ENCODE data around the gene PHOSPHO2. TPM values are rescaled to one million over a fixed set of nuclear protein-coding genes. Genes with fewer than 3 reads are reported as not detected.
A peak's percentile ranks its signal among the peaks of the same experiment; 100 is the strongest.

PHOSPHO2 gene
- 7.5 and 29.2 TPM in 2 replicates for total RNA-seq (2011; cell fraction: chromatin; rRNA removed; ENCODE audit: low replicate concordance)
- 6.0 and 7.8 TPM in 2 replicates for total RNA-seq (2011; cell fraction: nucleolus; rRNA removed)
- total RNA-seq (2011; cell fraction: nucleoplasm; rRNA removed) = 18.7 and 26.0 TPM in 2 replicates
- total RNA-seq (2014; rRNA removed) = 10.0 and 13.4 TPM in 2 replicates
- total RNA-seq (2014; rRNA removed; fragmentation: Illumina TruSeq; extraction: Trizol) = 12.3 and 12.6 TPM in 2 replicates
- 9.4 and 9.9 TPM in 2 replicates for total RNA-seq (2015; rRNA removed; fragmentation: Illumina TruSeq; extraction: Trizol)
- total RNA-seq (2021) = 10.2 and 11.7 TPM in 2 replicates
- 8.4 and 12.5 TPM in 2 replicates for polyA plus RNA-seq (2011; rRNA removed)
- polyA plus RNA-seq (2011; cell fraction: cytosol; rRNA removed) = 1.9 and 3.1 TPM in 2 replicates
- 7.1 and 8.1 TPM in 2 replicates for polyA plus RNA-seq (2011; cell fraction: nucleus; rRNA removed)
- 9.5 and 11.5 TPM in 2 replicates for polyA plus RNA-seq (2012)
- polyA plus RNA-seq (2014; fragmentation: Illumina TruSeq; extraction: Trizol) = 9.1 and 9.4 TPM in 2 replicates
- 1 to 10 TPM; 7.8 to 8.9 TPM for polyA plus RNA-seq (2014; fragmentation: Nextera tagmentation; extraction: Ambion mirVana)
- 14.0 and 19.1 TPM in 2 replicates for polyA plus RNA-seq (2014; rRNA removed)
- polyA minus RNA-seq (2011; rRNA and poly(A)+ RNA removed) = 6.5 and 9.8 TPM in 2 replicates
- 2.8 and 9.3 TPM in 2 replicates for polyA minus RNA-seq (2011; cell fraction: cytosol; rRNA and poly(A)+ RNA removed)
- 13.3 and 20.1 TPM in 2 replicates for polyA minus RNA-seq (2011; cell fraction: nucleus; rRNA and poly(A)+ RNA removed)
- percentile 93 among the genes with signal in this experiment for Bru-seq, nascent RNA
- BruChase-seq, experiment 1, labeled RNA remaining after a 2-hour chase = percentile 90 among the genes with signal in this experiment
- percentile 81 among the genes with signal in this experiment for BruChase-seq, experiment 2, labeled RNA remaining after a 6-hour chase
- long read RNA-seq, experiment 1, transcript PHOSPHO2-201 (4 exons, 1,125 nt) = minor isoform, 8 of 28 reads
- long read RNA-seq, experiment 1, transcript PHOSPHO2-207 (4 exons, 1,253 nt) = major isoform, 10 of 28 reads
- long read RNA-seq, experiment 1, partial matches to known transcripts = 2 of 28 reads
- long read RNA-seq, experiment 1, other reads (novel, unspliced or antisense) = 8 of 28 reads
- long read RNA-seq, experiment 2, partial matches to known transcripts = 1 of 8 reads
- long read RNA-seq, experiment 2, other reads (novel, unspliced or antisense) = 2 of 8 reads
- long read RNA-seq, experiment 3, transcript PHOSPHO2-207 (4 exons, 1,253 nt) = major isoform, 5 of 10 reads
- long read RNA-seq, experiment 3, partial matches to known transcripts = 0 of 10 reads
- long read RNA-seq, experiment 3, other reads (novel, unspliced or antisense) = 3 of 10 reads

- peak; percentile 98 for ATAC-seq
- Histone ChIP-seq H2AFZ (ENCODE audit: low read depth, low read length) (peak within 1 kb of the TSS; percentile 97), H3K36me3 (ENCODE audit: control insufficient read depth, insufficient read depth, low read length) (peaks cover 27% of the 10 kb centered on the region), H3K79me2 (ENCODE audit: control insufficient read depth, insufficient read depth, low read length) (peaks cover 15% of the 10 kb centered on the region), H3K9me1 (ENCODE audit: control insufficient read depth, insufficient read depth, low read length) (no peaks in the 10 kb centered on the region), H3K9ac (ENCODE audit: insufficient read depth in 1 of 2, low read depth in 2 of 2, low read length in 2 of 2) (peak within 1 kb of the TSS; percentile 88 to 92), H3K4me3 (peak within 1 kb of the TSS; percentile 76), H3K27ac (ENCODE audit: extremely low read depth, low read depth, low read length) (peak within 1 kb of the TSS; percentile 88), H3K27me3 (ENCODE audit: control insufficient read depth in 2 of 2, insufficient read depth in 2 of 2, low read length in 2 of 2) (no peaks in the 10 kb centered on the region), H3K4me1 (replicated peaks in 1 of 2; ENCODE audit: control insufficient read depth in 2 of 2, insufficient read depth in 2 of 2, low read length in 2 of 2) (peaks cover 9 to 14% of the 10 kb centered on the region in 2 experiments), H3K9me3 (replicated peaks; ENCODE audit: control insufficient read depth, insufficient read depth, low read depth, low read length) (peaks cover 2% of the 10 kb centered on the region; the same call in 1 of the 2 replicates), H3K4me2 (ENCODE audit: insufficient read depth, low read length) (peak within 1 kb of the TSS; percentile 97), H4K20me1 (replicated peaks; ENCODE audit: control insufficient read depth, insufficient read depth, low read length) (no peaks in the 10 kb centered on the region)
- peak; percentile 95 to 100 (median 96) for DNase-seq (ENCODE audit: extremely low read depth in 1 of 4, low spot score in 3 of 4)
- peak; percentile 89 for FAIRE-seq
- ChIA-PET POLR2A (interaction anchor here (0.7 to 5.3 kb wide), 12 partner anchors 11 to 599 kb away, joined by 3 to 45 read pairs (median 4); no protein-coding TSS in a partner anchor), CTCF (ENCODE audit: low intra/inter-chr PET ratio) (interaction anchor here (0.6 kb wide), 1 partner anchor 1061 kb away, joined by 3 read pairs; no protein-coding TSS in a partner anchor)
- TSS peak; percentile 72 for BruUV-seq (replicated peaks)
- in situ Hi-C loops (cut with MboI) (loop anchor here (5.0 kb wide), 1 partner anchor 107 kb away; no protein-coding TSS in a partner anchor), intact Hi-C loops (cut with micrococcal nuclease) (loop anchor here (1.0 to 5.0 kb wide), 2 partner anchors 29 to 57 kb away; no protein-coding TSS in a partner anchor)
- WGBS (ENCODE audit: insufficient coverage, low coverage, missing lambda C conversion rate) = under 1% methylated on average over 60 of the region's 63 CpGs
- TF ChIP-seq ZNF551 (CRISPR knock-in tag; IDR thresholded peaks at IDR 0.05) (no peak), TSC22D4 (tag; IDR thresholded peaks at IDR 0.05) (no peak), CREB1 (IDR thresholded peaks at IDR 0.05) (peak; percentile 89), CREB1 (CRISPR knock-in tag; IDR thresholded peaks at IDR 0.05) (peak; percentile 95), GATA2 (CRISPR knock-in tag; IDR thresholded peaks at IDR 0.05) (no peak), ZNF436 (CRISPR knock-in tag; IDR thresholded peaks at IDR 0.05) (no peak), PCBP1 (IDR thresholded peaks at IDR 0.05; ENCODE audit: low read depth, low read length, poor library complexity, severe bottlenecking) (no peak), SRSF3 (IDR thresholded peaks at IDR 0.05; ENCODE audit: insufficient read depth, low read length) (no peak), JUND (IDR thresholded peaks at IDR 0.05; ENCODE audit: borderline replicate concordance, low read depth, low read length) (peak; percentile 77), JUND (tag; IDR thresholded peaks at IDR 0.05; ENCODE audit: borderline replicate concordance, low read depth, low read length) (peak; percentile 65; the same call in 1 of the 3 replicates), POLR2G (IDR thresholded peaks at IDR 0.05; ENCODE audit: low read depth, low read length) (peak; percentile 100), TFAP4 (CRISPR knock-in tag; IDR thresholded peaks at IDR 0.05; ENCODE audit: borderline replicate concordance) (peak; percentile 96), GABPB1 (CRISPR knock-in tag; IDR thresholded peaks at IDR 0.05) (peak; percentile 99), ZNF778 (CRISPR knock-in tag; IDR thresholded peaks at IDR 0.05) (no peak), RBM17 (IDR thresholded peaks at IDR 0.05; ENCODE audit: borderline replicate concordance, low read depth, low read length) (no peak)
These were observed at the start of gene PHOSPHO2, which contains the start of gene CFAP210 for GRCh38 chr2:169694113-169694893. TSS of gene PHOSPHO2 (plus strand) at chr2:169694469. CDS start at chr2:169700972, 6,503 bp downstream. TSS of gene CFAP210 (minus strand) at chr2:169694405. CDS start at chr2:169694327, 78 bp downstream.
